ENCODE results near the gene AANAT.

AANAT gene

DNA sequence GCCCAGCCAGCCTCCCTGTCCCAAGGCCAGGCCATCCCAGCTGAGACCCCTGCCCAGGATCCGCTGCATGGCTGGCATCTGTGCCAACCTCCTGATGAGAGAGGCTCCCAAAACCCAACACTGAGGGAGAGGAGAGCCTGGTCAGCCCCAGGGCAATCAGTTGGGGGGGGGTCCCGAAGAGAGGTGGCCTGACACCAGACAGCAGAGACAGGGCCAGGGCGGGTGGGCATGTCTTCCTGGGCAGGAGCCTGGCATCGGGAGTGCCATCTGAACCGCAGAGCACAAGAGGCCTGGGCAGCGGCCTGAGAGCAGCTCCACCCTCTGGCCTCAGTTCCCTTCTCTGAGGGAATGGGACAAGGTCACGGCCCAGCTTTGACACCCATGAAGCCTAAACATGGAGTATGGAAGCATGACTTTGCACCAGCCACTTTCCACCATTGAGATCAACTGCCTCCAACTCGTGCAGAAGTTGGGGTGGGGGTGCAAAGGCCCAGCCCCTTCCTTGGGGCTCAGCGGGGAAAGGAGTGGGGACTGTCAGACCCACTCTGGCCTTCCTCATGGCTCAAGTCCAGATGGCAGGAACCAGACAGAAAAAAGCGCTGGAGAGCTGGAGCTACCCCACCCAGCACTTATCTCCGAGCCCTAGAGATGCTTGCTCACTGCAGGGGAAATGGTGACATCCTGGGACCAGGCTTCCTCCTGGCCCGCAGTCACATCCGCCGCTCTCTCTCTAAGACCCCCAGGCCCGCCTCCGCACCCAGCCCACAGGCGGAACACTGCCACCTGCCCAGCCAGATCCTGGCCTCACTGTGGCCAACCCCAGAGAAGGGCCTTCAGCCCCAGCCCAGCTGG, 24.1 kb downstream of the AANAT start:
- DNase-seq = no peak

DNA sequence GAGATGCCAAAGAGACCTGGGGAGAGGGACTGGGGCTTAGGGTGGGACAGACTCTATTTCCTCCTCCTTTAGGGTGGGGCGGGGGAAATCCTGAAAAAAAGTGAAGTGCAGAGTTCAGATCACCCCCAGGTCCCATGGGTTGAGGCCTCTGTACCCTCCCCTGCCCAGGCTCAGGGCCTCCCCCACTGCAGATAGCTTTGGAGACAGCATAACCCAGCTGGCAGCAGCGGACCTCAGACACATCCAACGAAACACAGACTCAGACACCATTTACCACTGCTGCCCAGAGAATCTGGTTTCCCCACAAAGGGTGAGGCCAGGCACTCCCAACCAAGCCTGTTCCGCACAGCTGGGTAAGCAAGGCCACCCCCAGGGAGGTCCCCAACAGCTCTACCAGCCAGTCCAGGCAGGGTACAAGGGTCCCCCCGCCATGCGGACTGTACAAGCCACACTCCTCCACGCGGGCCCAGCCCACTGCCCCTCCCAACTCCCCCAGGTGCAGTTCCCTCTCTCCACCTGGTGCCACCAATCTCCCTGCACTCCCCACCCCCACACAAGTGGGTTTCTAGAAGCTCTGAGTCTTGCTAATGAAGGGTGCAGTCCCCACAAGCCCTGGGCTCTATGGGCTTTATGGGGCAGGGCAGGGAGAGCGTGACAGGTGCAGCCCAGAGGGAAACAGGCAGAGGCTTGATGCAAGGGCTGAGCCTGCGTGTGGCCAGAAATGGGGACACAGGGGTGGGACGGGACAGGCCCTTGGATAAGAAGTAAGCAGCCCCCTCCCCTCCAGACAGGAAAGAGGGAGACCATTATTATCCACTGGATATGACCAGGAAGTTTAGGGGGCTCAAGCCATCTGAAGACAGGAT, 25.0 kb downstream of the AANAT start:
- DNase-seq = no peak

GRCh38 chr17:76492989-76493501, 25.6 kb downstream of the AANAT start:
- DNase-seq = peak; percentile 33 to 58

DNA sequence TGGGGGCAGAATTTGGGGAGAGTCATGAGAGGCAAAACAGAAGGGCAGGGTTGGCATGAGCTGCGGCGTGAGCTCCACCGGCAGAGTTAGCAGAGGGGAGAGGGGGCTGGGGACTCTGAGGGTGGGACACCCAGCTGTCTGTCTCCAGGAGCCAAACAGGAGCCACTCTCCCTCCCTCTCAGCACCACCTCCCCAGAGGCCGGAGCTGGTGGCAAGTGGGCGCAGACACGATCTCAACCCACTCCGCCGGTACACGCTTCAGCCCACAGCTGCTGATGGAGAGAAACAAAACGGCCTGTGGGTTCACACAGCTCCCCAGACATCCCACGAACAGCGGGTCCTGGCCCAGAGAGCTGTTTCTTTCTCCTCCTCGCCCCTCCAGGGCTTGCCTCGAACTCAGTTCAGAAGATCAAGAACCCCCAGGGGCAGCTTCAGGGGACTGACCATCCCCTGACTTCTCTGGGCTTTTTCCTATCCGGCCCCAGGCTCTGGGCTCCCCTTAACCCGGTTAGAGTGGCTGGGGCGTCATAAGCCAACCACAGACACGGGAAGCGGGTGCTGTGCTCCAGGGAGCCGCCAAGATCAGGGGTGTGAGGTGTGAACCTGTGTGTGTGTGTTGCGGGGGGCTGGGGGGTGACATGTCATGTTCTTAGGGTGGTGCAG, 26.2 kb downstream of the AANAT start:
- no peak for DNase-seq

GRCh38 chr17:76495663-76496400, 28.4 kb downstream of the AANAT start:
- no peak for DNase-seq

- no peak for DNase-seq
Measured at GRCh38 chr17:76496464-76496863, 29.1 kb downstream of the AANAT start.

GRCh38 chr17:76497699-76497978, 30.2 kb downstream of the AANAT start:
- DNase-seq = no peak

- peak in 1 of 2 experiments; percentile 12 for DNase-seq
Measured at GRCh38 chr17:76497979-76498875, 30.8 kb downstream of the AANAT start.

DNA sequence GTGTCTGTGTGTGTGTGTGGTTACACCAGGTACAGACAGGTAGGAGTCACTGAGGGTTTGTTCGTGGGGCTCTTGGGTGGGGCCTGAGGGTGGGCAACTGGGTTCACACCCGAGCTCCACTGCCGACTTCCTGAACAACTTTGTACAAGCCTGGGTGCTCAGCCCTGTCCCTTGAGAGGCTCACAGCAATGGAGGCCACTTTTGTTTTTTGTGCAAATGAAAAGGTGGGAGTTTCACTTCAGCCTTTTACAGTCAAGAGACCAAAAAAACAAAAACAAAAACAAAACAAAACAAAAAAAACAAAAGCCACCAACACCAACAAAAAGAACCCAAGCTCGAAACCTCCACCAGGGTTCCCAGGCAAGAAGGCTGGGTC, 31.5 kb downstream of the AANAT start:
- DNase-seq = no peak

GRCh38 chr17:76499267-76499667, 31.9 kb downstream of the AANAT start:
- no peak for DNase-seq

DNA sequence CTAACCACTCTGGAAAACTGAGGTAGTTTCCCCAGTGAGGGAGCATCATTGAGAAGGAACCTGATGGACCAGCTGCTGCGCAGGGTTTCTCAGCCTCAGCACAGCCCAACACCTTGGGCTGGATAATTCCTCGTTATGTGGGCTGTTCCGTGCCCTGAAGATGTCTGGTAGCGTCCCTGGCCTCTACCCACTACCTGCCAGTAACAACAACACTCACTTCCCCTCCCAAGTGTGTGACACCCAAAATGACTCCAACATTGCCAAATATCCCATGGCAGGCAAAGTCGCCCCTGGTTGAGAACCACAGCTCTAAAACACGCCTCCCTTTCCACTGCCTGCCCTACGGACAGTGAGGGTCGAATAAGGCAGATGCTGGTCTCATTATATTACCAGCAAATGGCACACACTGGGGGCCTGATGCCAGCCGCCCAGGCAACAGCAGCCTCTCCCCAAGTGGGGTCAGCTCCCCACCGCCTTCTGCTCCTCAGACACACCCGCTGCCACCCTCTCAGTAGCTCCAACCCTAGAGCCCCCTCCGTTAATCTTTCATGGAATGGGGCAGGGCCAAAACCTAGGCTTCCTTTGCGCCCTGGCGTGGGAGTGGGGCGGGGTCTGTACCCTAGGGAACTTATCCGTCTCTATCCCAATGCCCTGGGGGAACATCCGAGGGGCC, 32.8 kb downstream of the AANAT start:
- DNase-seq = no peak

DNA sequence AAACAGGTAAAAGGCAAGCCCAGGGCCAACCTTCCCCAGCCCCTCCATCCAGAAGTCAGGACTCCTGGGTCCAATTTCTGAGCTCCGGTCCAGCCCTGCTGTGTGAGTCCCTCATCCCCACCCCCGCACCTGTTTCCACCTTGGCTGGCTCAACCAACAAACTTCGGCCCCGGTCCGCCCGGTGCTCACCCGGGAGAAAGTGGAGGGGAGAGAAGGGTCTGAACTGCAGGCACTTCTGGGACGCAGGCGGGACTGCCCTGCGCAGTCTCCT, 33.3 kb downstream of the AANAT start:
- no peak for DNase-seq

DNA sequence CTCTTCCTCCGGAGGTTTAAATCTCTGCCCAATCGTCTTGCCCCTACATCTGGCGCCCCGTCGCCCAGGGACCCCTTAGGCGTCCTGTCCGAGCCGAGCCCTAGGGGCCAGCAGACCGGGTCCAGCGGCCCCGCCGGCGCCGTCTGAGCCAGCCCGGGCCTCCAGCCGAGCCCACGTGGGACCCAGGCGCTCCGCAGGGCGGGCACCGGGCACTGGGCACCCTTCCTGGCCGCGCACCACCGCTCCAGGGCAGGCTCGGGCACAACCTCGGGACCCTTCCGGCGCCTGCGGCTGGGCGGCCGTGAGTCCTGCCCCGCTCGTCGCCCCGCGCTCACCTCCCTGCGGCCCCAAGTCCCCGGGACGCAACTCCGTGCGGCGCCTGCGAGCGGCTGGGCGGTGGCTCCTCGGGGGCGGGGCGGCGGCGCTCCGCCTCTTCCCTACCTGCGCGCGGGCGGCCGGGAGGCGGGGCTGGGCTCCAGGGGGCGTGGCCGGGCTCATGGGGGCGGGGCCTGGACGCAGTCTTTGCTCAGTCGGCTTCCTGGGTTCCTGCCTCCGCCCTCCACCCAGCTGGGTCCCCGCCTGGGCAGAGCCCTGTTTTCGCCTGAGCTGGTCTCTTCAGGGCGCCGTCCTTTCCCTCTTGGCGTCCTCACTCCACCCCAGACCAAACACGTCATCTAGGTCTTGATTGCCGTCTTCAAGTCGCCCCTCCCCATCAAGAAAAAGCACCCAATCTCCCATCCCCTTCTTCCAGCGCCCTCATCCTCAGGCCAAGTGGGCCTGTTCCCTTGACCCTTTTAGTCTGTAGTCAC, 33.8 kb downstream of the AANAT start, which contains the start of gene RHBDF2:
RHBDF2 (minus strand) TSS at position 406 of the 809 bp plus-strand sequence. CDS start 19,899 bp downstream, outside the sequence.
- DNase-seq = peak; percentile 81 to 88

GRCh38 chr17:76501827-76502307, 34.5 kb downstream of the AANAT start:
- no peak for DNase-seq

GRCh38 chr17:76502341-76503211, 35.2 kb downstream of the AANAT start:
- peak; percentile 52 to 78 for DNase-seq

- no peak for DNase-seq
Measured at GRCh38 chr17:76504117-76504516, 36.7 kb downstream of the AANAT start.

DNA sequence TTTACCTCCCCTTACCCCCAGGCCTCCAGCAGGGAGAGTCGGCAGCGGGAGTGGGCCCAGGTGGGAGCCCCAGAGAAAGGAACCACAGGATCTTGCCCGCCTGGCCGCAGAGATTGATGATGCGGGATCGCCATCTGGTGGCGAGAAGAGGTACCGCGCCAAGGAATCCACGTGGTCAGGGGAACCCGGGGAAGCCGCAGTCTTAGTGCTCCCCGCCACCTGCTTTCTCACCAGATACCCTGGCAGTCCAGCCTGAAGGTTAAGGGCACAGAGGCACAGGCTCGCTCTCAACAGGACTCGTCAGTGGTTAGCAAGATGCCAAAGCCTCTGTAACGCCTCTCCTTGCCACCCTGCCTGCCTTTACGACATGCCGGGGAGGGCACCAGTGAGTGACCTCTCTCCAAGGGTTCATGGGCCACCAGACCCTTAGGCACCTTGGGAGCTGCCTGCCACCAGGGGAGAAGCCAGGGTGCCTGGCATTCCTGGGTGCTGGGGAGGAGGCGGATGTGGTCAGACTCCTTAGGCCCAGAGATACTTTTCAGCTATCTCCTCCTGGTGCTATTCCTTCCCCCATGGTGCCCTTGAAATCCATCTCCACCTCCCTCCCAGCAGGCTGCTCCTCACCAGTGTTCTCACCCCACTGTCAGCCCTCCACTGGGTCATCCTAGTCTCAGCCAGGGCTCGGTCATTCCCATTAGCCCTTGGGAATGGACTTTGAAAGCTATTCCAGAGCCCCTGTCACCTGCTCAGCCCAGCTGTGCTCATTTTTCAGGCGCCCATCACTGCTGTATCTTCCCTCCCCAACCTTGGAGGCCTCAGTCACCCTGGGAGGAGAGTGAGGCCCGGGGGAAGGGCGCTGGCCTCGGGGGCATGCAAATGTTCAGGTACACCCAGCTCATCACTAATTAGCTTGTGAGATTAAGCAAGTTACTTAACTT, 39.3 kb downstream of the AANAT start:
- peak; percentile 78 to 83 for DNase-seq
